Fibroblast of gingiva (primary cell): ENCODE measurements around the gene ASB18.

Experiments used
- DNase-seq: peaks from one replicate; pipeline ENCODE4 v3.0.0-alpha.2; 2011; ENCODE audit warnings: low read depth

Gene ASB18

GRCh38 chr2:236163471-236164200 is 100.6 kb downstream of the ASB18 start:
- DNase-seq: no peak

DNA sequence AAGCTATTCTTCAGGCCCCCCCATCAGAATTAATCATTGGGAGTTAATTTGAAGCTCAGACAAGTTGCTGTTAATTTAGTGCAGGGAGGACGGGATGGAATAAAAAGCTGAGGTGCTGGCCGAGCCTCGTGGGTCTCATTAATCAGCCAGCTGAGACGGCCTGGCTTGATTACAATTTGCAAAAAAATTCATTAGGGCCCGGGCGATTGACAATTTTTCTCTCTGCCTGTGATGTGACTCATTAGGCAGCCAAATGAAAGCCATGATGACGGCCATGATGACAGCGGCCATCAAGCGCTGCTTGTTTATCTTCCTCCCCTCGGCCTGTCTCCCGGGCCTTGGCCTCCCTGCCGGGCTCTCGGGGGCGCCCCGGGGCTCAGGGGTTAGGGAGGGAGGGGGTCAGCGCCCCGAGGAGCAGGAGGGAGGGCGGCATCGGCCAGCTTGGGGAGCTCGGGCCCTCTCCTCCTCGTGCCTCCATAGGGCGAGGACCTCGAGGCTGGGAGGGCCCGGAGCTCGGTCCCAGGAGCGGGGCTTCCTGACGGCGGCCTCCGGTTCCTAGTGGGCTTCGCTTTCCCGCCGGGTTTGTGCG is 101.2 kb downstream of the ASB18 start:
- DNase-seq: no peak

DNA sequence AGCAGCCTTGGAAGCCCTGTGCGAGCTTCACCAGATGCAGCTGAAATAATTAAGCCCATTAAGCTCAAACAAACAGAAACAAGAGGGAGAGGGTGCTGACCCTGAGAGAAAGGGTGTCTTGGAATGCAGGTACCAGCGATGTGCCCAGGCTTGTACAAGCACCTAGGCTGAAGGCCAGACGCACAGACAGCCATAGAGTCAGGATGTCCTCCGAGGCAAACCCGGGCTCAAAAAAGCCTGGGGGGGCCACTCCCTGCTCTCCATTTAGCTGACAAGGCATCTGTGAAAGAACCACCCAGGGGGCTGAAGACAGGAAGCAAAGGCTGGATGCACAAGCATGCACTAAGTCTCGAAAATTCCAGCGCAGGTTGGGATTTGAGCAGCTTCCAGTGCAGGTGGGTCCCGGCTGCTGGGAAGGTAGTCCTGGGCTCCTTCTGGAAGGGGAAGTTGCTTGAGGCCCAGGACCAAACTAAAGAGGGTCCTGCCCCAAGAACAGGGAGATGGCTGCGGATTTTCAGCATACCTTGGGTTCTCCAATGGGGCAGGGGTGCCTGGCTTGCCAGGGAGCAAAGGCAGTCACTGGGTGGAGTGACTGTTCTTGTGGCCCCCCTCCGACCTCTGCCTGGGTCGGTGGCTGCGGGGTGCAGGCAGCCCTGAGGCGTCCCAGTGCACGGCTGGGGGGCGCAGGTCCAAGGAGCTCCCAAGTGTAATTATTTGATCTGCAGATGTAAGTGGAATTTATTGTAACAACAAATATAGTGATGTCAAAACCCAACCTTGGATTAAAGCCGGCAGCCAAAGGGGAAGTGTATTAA is 102.0 kb downstream of the ASB18 start:
- DNase-seq: no peak

DNA sequence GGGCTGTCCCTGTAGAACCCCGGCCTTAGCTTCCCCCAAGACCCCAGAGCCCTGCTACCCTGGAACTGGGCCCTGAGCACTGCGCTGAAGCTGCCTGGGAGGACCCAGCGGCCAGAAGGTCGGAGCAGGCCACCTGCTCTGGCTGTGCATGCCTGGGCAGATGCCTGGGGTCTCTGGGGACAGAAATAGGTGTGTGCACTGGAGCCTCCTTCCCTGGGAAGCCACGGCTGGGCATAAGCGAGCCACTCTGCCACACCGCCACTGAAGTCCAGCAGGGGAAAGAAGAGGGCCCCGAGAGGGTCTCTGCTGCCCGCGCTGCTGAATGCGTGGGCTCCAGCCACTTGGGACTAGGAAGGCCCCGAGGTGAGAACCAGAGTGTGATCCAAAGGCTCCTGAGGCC is 102.7 kb downstream of the ASB18 start:
- DNase-seq: no peak

DNA sequence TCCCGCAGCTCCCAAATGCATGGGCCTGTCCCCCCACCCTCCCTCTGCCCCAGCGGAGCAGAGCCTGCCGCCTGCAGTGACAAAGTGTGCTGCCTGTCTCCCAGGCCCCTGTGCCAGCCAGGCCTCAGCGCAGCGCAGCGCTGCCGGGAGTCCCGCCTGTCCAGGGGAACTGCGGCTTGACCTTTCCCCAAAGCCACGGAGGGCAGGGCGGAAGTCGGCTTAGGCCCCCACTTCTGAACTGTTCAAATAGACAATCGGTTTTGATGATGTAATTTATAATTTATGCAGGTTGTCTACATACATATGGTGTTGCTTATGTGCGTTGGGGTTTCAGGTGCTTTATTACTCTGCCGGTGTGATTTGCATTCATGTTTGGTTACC is 103.1 kb downstream of the ASB18 start:
- no peak for DNase-seq

GRCh38 chr2:236160366-236161081 is 103.7 kb downstream of the ASB18 start:
- no peak for DNase-seq

- no peak for DNase-seq
Observed at GRCh38 chr2:236159778-236160170, 104.4 kb downstream of the ASB18 start.

DNA sequence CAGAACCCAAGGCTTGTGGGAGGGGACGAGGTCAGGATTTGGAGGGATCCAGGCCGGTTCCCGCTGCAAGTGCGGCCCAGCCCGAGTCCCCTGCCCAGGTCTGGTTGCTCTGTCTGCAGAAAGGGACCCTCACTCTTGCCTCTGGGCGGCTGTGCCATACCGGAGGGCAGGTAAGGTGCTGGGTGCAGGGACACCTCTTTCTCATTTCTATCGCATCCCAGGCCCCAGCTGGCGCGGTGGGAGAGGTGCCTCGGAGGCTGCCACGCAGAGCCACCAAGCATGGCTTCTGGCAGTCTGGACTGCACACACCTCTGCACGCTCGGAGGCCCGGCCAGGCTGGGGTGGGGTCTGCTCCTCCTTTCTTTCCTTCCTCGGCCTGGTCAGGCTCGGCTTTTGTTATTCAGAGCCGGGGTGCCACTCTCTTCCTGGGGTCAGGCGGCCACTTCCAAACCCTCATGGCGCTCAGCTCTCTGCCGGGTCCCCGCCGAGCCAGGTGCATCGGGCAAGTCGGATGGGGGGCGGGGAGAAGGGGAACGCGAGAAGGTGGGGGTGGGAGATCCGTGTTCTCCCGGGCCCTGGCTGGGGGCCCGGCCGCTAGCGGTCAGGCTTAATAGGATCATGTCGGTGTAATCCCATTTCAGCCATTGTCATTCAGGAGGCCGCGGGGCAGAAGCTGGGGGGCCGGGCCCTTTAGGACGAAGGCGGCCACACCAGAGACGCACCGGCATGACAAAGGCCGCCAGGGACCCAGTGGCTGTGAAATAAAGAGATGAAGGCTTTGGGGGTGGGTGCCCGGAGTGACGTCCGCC is 105.0 kb downstream of the ASB18 start:
- no peak for DNase-seq

DNA sequence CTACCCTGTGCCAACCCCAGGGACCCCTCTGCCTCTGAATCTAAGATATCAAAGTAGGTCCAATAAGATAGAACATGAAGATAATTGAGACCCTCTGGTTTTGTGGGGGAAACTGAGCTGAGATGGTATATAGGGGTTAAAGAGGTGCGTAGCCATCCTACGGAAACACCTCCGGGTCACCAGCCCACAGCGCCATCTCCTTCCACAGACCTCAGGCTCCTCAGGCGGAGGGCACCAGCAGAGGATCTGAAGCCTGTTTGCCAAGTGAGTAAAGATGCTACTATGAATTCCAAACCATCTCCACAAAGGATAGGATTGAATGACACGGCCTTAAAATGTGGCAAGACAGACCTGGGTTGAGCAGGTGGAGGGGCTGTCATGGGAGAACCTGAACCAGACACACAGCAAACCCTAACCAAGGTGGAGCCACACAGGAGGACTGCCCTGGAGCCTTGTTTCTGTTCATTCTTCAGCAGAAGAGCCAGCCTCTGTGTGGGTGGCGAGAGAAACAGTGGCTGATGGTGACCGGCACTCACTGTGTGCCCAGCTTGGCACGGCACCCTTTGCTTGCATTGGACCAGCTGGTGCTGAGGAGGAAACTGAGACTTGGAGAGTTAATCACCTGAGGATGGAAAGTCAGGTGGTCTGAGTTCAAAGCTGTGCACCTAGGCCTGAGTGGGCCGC is 106.2 kb downstream of the ASB18 start:
- no peak for DNase-seq

- DNase-seq: no peak
Observed at GRCh38 chr2:236157366-236157765, 106.8 kb downstream of the ASB18 start.

DNA sequence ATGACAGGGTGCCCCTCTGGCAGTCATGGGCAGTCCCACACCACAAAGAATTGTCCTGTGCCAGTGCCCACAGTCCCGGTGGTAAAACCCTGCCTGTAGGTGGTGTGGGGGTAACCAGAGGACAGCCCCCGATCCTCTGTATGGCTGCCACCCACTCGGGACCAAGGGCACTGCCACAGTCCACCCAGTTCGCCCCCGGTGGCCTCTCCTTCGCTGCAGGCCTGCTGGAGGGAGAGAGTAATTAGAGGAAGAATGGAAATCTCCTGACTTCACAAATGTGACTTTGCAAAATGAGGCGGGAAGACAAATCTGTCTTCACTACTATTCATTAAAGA is 107.4 kb downstream of the ASB18 start:
- no peak for DNase-seq

DNA sequence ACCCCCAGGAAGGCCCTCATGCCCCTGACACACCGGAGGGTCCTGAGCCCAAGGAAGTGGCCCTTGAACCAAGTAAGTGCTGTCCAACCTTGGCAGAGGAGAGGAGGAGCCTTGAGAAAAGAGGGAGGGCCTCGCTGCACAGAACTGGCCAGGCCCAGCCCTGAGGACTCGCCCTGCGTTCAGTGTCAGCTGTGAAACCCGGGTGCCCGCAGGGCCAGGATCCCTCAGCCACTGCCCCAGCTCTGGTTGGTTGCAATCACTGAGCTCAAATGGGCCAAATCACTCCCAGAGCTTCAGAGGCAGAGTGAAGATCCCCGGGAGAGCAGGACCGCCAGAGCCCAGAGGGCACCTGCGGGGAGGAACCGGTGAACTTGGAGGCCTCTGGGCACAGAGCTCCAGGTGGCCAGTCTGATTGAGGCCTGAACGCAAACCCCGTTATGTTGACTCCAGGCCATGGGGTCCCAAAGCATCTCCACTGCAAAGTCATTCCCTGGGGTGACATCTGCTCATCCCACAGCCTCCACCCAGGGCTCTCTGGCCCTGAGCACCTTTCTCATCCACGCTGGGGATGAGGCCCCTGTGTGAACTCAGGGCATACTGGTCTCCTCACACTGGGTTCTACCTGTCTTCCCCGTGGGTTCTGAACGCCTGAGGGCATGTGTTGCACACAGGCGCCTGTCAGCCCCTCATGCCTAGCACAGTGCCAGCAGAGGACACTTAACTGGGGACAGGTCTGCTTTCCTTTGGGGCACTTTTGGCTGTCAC is 107.9 kb downstream of the ASB18 start:
- no peak for DNase-seq

DNA sequence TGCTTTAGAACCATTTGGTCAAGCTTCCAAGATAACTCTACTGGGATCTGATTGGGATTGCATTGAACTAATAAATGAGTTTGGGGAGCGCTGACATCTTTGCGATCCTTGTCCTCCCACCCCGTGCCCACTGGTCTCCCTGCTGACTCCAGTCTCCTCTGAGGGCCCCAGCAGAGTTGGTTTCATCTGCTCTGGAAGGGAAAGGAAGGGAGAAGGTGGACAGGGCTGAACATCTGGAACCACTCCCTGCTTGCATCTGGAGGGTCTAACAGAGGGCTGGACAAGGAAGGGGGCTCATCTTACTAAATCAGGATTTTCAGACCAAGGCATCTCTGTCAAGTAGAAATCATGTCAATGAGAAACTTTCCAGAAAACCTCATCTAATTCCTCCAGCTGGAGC is 108.8 kb downstream of the ASB18 start:
- DNase-seq: no peak

GRCh38 chr2:236146436-236146835 is 117.8 kb downstream of the ASB18 start:
- DNase-seq: no peak

GRCh38 chr2:236143811-236144210 is 120.4 kb downstream of the ASB18 start:
- DNase-seq: no peak
